ENCODE measurements around the gene FXYD6.

The FXYD6 gene

GRCh38 chr11:117914991-117915618, 38.6 kb upstream of the FXYD6 start:
- TF ChIP-seq ZFX (IDR thresholded peaks at IDR 0.05), result no peak
- TF ChIP-seq, protein P1, sequence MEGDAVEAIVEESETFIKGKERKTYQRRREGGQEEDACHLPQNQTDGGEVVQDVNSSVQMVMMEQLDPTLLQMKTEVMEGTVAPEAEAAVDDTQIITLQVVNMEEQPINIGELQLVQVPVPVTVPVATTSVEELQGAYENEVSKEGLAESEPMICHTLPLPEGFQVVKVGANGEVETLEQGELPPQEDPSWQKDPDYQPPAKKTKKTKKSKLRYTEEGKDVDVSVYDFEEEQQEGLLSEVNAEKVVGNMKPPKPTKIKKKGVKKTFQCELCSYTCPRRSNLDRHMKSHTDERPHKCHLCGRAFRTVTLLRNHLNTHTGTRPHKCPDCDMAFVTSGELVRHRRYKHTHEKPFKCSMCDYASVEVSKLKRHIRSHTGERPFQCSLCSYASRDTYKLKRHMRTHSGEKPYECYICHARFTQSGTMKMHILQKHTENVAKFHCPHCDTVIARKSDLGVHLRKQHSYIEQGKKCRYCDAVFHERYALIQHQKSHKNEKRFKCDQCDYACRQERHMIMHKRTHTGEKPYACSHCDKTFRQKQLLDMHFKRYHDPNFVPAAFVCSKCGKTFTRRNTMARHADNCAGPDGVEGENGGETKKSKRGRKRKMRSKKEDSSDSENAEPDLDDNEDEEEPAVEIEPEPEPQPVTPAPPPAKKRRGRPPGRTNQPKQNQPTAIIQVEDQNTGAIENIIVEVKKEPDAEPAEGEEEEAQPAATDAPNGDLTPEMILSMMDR (conservative IDR thresholded peaks at IDR 0.05), result no peak
- no peak overlapping the region for H3K27ac ChIP-seq

GRCh38 chr11:117914398-117914761, 37.9 kb upstream of the FXYD6 start:
- TF ChIP-seq, protein P1 (conservative IDR thresholded peaks at IDR 0.05), result no peak
- TF ChIP-seq ZFX (IDR thresholded peaks at IDR 0.05), result no peak
- no peak overlapping the region for H3K27ac ChIP-seq

DNA sequence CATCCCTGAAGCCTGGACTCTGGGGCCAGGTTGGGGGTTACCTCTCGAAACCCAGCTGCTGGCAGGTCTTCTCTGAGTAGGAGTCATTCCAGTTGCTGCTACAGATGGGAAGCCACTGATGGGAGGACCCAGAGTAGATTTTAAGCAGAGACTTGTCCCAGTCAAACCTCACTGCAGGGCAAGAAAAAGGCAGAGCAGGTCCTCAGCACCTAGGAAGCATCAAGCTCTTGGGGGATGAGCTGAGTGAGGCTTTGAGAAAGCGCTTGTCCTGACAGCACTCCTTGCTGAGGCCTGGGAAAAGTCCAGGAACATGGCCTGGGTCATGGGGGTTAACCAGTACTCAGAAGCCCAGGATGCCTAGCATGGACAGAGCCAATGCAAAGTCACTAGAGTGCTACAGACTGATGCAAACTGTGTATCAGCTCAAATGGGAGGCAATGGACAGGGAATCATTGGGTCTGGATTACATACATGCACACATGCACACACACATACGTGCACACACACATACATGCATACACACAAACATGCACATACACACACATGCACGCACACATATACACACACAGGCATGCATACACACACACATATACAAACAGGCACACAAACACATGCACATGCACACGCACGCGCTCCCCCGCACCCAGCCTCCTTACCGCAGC, 37.4 kb upstream of the FXYD6 start:
- no peak overlapping the region for H3K27ac ChIP-seq
- TF ChIP-seq, protein P1 (conservative IDR thresholded peaks at IDR 0.05), result no peak
- no peak for TF ChIP-seq ZFX (IDR thresholded peaks at IDR 0.05)

GRCh38 chr11:117912497-117912896, 36.0 kb upstream of the FXYD6 start:
- no peak overlapping the region for H3K27ac ChIP-seq
- TF ChIP-seq, protein P1 (conservative IDR thresholded peaks at IDR 0.05), result no peak
- TF ChIP-seq ZFX (IDR thresholded peaks at IDR 0.05), result no peak

DNA sequence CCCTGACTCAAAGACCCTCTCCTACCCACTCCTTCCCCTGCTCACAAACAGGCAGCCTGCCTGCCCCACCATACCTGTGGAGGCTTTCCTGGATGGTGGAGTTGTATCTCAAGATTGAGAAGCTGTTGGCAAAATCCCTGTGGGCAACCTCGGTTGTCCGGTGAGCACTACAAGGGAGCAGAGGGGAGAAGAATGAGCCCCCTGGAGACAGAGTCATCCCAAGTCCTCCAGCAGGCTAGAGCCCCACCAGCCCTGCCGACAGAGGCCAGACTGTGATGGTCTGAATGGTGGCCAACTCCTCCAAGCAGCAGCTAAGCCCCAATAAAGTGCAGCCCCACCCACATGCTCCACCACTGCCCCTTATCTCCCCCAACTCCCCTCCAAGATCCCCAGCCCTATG, 35.2 kb upstream of the FXYD6 start:
- H3K27ac ChIP-seq, result no peak overlapping the region
- TF ChIP-seq, protein P1 (conservative IDR thresholded peaks at IDR 0.05), result no peak
- TF ChIP-seq ZFX (IDR thresholded peaks at IDR 0.05), result no peak

DNA sequence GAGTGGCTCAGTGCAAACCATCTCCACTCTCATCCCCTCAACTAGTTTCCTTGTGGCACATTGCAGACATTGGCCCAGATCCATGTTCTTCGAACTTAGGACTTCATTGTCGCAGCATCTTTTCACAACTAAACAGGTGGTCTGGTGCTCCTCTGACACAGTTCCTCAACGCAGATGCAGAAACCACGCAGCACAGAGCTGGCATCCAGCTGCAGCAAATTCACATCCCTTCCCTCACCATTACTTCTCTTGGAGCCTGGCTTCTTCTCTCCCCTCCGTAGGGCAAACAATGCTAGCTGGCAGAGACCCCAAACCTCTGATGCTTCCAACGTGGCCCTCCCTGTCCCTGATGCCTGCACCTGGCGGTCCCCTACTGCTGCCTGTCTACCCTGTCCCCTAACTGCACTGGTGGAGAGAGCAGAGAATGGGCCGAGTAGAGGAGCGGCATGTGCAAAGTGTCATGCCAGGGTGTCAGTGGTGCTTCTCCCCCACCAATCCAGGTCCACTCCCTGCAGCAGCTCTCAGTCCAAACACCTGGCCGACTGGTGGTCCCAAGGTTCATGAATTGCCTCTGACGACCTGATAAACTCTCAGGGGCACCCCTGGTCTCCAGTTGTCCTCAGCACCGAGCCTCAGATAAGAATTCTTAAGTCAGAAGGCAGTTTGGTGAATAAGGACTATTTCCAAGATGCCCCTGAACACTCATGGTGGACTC, 34.6 kb upstream of the FXYD6 start:
- H3K27ac ChIP-seq, result no peak overlapping the region
- TF ChIP-seq, protein P1 (conservative IDR thresholded peaks at IDR 0.05), result no peak
- TF ChIP-seq ZFX (IDR thresholded peaks at IDR 0.05), result no peak

DNA sequence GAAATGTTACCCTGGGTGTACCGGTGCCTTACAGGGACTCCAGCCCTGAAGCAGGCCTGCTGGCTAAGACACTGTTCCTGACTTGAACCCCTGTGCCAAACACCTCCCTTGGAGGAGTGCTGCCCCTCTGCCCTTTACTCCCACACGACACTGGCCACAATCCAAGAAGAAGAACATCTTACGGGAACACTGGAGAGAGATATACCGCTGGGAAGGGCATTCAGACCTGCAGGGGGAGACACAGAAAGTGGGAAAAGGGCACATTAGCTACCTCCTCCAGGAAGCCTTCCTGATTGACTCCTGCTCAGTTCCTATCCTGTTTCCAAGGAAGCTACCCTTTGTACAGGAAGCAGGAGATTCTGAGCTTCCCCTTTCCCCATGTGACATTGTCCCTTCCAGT, 34.1 kb upstream of the FXYD6 start:
- H3K27ac ChIP-seq, result no peak overlapping the region
- no peak for TF ChIP-seq ZFX (IDR thresholded peaks at IDR 0.05)
- TF ChIP-seq, protein P1 (conservative IDR thresholded peaks at IDR 0.05), result no peak

Measured in C4-2B (cell line).